ENCODE data around the gene SMYD3.

- TF ChIP-seq CTCF (IDR thresholded peaks at IDR 0.05; ENCODE audit: low read depth, low read length, poor library complexity, severe bottlenecking) (no peak), EZH2phosphoT487 (IDR thresholded peaks at IDR 0.05; ENCODE audit: borderline replicate concordance, low read length) (no peak)
Observed at GRCh38 chr1:246001837-246002230, 505.2 kb downstream of the SMYD3 start.

Data from DOHH2 (cell line).